ENCODE data around the gene FSIP1.

The FSIP1 gene

GRCh38 chr15:39767921-39768320, 14.7 kb downstream of the FSIP1 start:
- in situ Hi-C loops (cut with HindIII; ENCODE audit: low sequenced_read_pairs) = no loop called here

GRCh38 chr15:39761006-39761405, 21.6 kb downstream of the FSIP1 start:
- in situ Hi-C loops (cut with HindIII; ENCODE audit: low sequenced_read_pairs) = no loop called here

- in situ Hi-C loops (cut with HindIII; ENCODE audit: low sequenced_read_pairs) = loop anchor here (5.0 kb wide), 1 partner anchor 55 kb away; no protein-coding TSS in a partner anchor
Measured at GRCh38 chr15:39756806-39757522, 25.7 kb downstream of the FSIP1 start.

GRCh38 chr15:39752991-39753390, 29.6 kb downstream of the FSIP1 start:
- in situ Hi-C loops (cut with HindIII; ENCODE audit: low sequenced_read_pairs) = no loop called here

GRCh38 chr15:39752246-39752645, 30.4 kb downstream of the FSIP1 start:
- in situ Hi-C loops (cut with HindIII; ENCODE audit: low sequenced_read_pairs) = no loop called here

- in situ Hi-C loops (cut with HindIII; ENCODE audit: low sequenced_read_pairs) = no loop called here
Measured at GRCh38 chr15:39748276-39748675, 34.4 kb downstream of the FSIP1 start.

GRCh38 chr15:39747326-39747725, 35.3 kb downstream of the FSIP1 start:
- in situ Hi-C loops (cut with HindIII; ENCODE audit: low sequenced_read_pairs) = no loop called here

GRCh38 chr15:39746714-39747276, 35.8 kb downstream of the FSIP1 start:
- in situ Hi-C loops (cut with HindIII; ENCODE audit: low sequenced_read_pairs) = no loop called here

GRCh38 chr15:39746176-39746575, 36.5 kb downstream of the FSIP1 start:
- in situ Hi-C loops (cut with HindIII; ENCODE audit: low sequenced_read_pairs) = no loop called here

- in situ Hi-C loops (cut with HindIII; ENCODE audit: low sequenced_read_pairs) = no loop called here
Measured at GRCh38 chr15:39745415-39745814, 37.2 kb downstream of the FSIP1 start.

- in situ Hi-C loops (cut with HindIII; ENCODE audit: low sequenced_read_pairs) = no loop called here
Measured at GRCh38 chr15:39744334-39745103, 38.1 kb downstream of the FSIP1 start.

- in situ Hi-C loops (cut with HindIII; ENCODE audit: low sequenced_read_pairs) = no loop called here
Measured at GRCh38 chr15:39743611-39744010, 39.0 kb downstream of the FSIP1 start.

GRCh38 chr15:39741258-39741657, 41.4 kb downstream of the FSIP1 start:
- in situ Hi-C loops (cut with HindIII; ENCODE audit: low sequenced_read_pairs) = no loop called here

GRCh38 chr15:39738998-39739397, 43.6 kb downstream of the FSIP1 start:
- in situ Hi-C loops (cut with HindIII; ENCODE audit: low sequenced_read_pairs) = no loop called here

- in situ Hi-C loops (cut with HindIII; ENCODE audit: low sequenced_read_pairs) = no loop called here
Measured at GRCh38 chr15:39737196-39737550, 45.5 kb downstream of the FSIP1 start.

GRCh38 chr15:39736412-39737195, 46.0 kb downstream of the FSIP1 start:
- in situ Hi-C loops (cut with HindIII; ENCODE audit: low sequenced_read_pairs) = no loop called here

- in situ Hi-C loops (cut with HindIII; ENCODE audit: low sequenced_read_pairs) = no loop called here
Measured at GRCh38 chr15:39735120-39735717, 47.4 kb downstream of the FSIP1 start.

- in situ Hi-C loops (cut with HindIII; ENCODE audit: low sequenced_read_pairs) = no loop called here
Measured at GRCh38 chr15:39731266-39731665, 51.4 kb downstream of the FSIP1 start.

GRCh38 chr15:39730552-39730951, 52.1 kb downstream of the FSIP1 start:
- in situ Hi-C loops (cut with HindIII; ENCODE audit: low sequenced_read_pairs) = no loop called here

- in situ Hi-C loops (cut with HindIII; ENCODE audit: low sequenced_read_pairs) = no loop called here
Measured at GRCh38 chr15:39729500-39729899, 53.1 kb downstream of the FSIP1 start.

- in situ Hi-C loops (cut with HindIII; ENCODE audit: low sequenced_read_pairs) = no loop called here
Measured at GRCh38 chr15:39728845-39729244, 53.8 kb downstream of the FSIP1 start.

Data from endothelial cell of hepatic sinusoid (primary cell).